Panc1 (cell line): ENCODE measurements around the gene GPX3.

Source experiments
- CTCF ChIP-seq: fragments of 450-650 bp; IDR thresholded peaks from 2 replicates; pipeline ENCODE4 v1.5.1; 2017; ENCODE audit warnings: mild to moderate bottlenecking
- TCF7L2 ChIP-seq: IDR thresholded peaks from 2 replicates; pipeline ENCODE4 v1.6.1; 2011; ENCODE audit warnings: mild to moderate bottlenecking, low read depth, low read length, inconsistent platforms
- TF ChIP-seq, protein P1 (sequence below), 2 experiments: IDR thresholded peaks; 2 replicates each; pipeline ENCODE4 v1.6.1; 2011 to 2012; ENCODE audit warnings: low read depth in 2 of 2, control low read depth in 1 of 2, low read length in 1 of 2, mild to moderate bottlenecking in 1 of 2, moderate library complexity in 1 of 2; ENCODE audit not compliant: insufficient read depth in 1 of 2

GRCh38 chr5:151033217-151033934 is 13.0 kb downstream of the GPX3 start:
- no peak for TF ChIP-seq CTCF
- TF ChIP-seq, protein P1, sequence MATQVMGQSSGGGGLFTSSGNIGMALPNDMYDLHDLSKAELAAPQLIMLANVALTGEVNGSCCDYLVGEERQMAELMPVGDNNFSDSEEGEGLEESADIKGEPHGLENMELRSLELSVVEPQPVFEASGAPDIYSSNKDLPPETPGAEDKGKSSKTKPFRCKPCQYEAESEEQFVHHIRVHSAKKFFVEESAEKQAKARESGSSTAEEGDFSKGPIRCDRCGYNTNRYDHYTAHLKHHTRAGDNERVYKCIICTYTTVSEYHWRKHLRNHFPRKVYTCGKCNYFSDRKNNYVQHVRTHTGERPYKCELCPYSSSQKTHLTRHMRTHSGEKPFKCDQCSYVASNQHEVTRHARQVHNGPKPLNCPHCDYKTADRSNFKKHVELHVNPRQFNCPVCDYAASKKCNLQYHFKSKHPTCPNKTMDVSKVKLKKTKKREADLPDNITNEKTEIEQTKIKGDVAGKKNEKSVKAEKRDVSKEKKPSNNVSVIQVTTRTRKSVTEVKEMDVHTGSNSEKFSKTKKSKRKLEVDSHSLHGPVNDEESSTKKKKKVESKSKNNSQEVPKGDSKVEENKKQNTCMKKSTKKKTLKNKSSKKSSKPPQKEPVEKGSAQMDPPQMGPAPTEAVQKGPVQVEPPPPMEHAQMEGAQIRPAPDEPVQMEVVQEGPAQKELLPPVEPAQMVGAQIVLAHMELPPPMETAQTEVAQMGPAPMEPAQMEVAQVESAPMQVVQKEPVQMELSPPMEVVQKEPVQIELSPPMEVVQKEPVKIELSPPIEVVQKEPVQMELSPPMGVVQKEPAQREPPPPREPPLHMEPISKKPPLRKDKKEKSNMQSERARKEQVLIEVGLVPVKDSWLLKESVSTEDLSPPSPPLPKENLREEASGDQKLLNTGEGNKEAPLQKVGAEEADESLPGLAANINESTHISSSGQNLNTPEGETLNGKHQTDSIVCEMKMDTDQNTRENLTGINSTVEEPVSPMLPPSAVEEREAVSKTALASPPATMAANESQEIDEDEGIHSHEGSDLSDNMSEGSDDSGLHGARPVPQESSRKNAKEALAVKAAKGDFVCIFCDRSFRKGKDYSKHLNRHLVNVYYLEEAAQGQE (IDR thresholded peaks at IDR 0.05; ENCODE audit: insufficient read depth in 1 of 2, low read depth in 2 of 2, low read length in 1 of 2) = no peak
- TF ChIP-seq TCF7L2 = no peak
